Body of pancreas (tissue), 4 donors: ENCODE measurements around the gene ASMT. TPM values are rescaled to one million over a fixed set of nuclear protein-coding genes. Genes with fewer than 3 reads are reported as not detected.

Experiments
- ATAC-seq: fragments of 150-250 bp; one replicate; pipeline ENCODE4 v1.9.1; 2016
- DNase-seq, 4 donors: peaks; one replicate each; pipeline ENCODE4 v3.0.0-alpha.2; 2019
- H3K27ac ChIP-seq, 4 donors: fragments of 200-600 bp; sonication (generic); 1 replicate in 3 of 4; 2 replicates in 1 of 4; pipeline versions ENCODE4 v1.5.1 to v1.6.1; 2016 to 2019; ENCODE audit warnings: mild to moderate bottlenecking in 1 of 4, mixed read lengths in 1 of 4, moderate library complexity in 1 of 4
- H3K27me3 ChIP-seq, 2 donors: fragments of 200-600 bp; sonication (generic); one replicate each; pipeline ENCODE4 v1.6.0; 2016; ENCODE audit warnings: mild to moderate bottlenecking in 1 of 2
- H3K36me3 ChIP-seq, 2 donors: fragments of 200-600 bp; sonication (generic); replicated peaks in 1 of 2; 2 replicates each; pipeline ENCODE4 v1.5.1; 2016; ENCODE audit warnings: low read depth in 2 of 2; ENCODE audit not compliant: insufficient read depth in 1 of 2
- H3K4me1 ChIP-seq: fragments of 200-600 bp; sonication (generic); one replicate; pipeline ENCODE4 v1.6.0; 2016
- H3K4me3 ChIP-seq, 2 donors: fragments of 200-600 bp; sonication (generic); 1 replicate in 1 of 2; 2 replicates in 1 of 2; pipeline ENCODE4 v1.5.1; 2016 to 2019
- H3K9me3 ChIP-seq, 3 donors: fragments of 200-600 bp; sonication (generic); 1 replicate in 2 of 3; 2 replicates in 1 of 3; pipeline ENCODE4 v1.5.1; 2016
- POLR2A ChIP-seq, 3 donors: fragments of 450-650 bp; IDR thresholded peaks; one replicate each; pipeline ENCODE4 v1.6.1; 2016; ENCODE audit warnings: antibody characterized with exemption in 3 of 3, mild to moderate bottlenecking in 2 of 3
- WGBS, 2 donors: methylation state at CpG; one replicate each; pipeline ENCODE4 v1.1.5; 2017; 5-methylcytosine and 5-hydroxymethylcytosine counted together
- intact Hi-C: fragments of 100-400 bp; cut with DNase I; formaldehyde crosslinking; loops from one replicate; pipeline ENCODE4 v1.15.1; 2023
- total RNA-seq, 2 donors: library from RNA; depleted of rRNA; stranded (reverse); fragments of >200 nt; gene quantifications; one replicate each; pipeline ENCODE4 v1.1.0, GENCODE V29; 2016
- TF ChIP-seq, protein P1 (sequence below), 7 experiments: fragments of 450-650 bp in 4 of 7; fragments of 200-600 bp in 3 of 7; sonication (generic) in 3 of 7; IDR thresholded peaks; one replicate each; pipeline ENCODE4 v1.5.1; 2016 to 2019; ENCODE audit warnings: antibody characterized with exemption in 7 of 7

Gene ASMT
- total RNA-seq, 2 donors from 2014 or later = not detected

DNA sequence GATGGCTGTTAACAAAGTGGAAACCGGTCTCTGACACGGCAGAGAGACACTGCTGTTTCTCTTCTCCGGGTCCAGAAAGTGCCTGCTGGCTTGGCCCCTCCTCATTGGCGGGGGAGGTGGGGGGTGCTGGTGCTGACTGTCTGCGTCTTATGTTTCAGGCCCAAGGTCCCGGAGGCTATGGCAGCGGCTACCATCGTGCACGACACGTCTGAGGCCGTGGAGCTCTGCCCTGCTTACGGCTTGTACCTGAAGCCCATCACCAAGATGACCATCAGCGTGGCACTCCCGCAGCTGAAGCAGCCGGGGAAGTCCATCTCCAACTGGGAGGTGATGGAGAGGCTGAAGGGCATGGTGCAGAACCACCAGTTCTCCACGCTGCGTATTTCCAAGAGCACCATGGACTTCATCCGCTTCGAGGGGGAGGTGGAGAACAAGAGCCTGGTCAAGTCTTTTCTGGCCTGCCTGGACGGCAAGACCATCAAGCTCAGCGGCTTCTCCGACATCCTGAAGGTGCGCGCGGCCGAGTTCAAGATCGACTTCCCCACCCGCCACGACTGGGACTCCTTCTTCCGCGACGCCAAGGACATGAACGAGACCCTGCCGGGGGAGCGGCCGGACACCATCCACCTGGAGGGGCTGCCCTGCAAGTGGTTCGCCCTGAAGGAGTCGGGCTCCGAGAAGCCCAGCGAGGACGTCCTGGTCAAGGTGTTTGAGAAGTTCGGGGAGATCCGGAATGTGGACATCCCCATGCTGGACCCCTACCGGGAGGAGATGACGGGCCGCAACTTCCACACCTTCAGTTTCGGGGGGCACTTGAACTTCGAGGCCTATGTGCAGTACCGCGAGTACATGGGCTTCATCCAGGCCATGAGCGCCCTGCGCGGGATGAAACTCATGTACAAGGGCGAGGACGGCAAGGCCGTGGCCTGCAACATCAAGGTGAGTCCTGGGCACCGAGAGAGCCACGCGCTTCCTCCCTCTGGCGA lies 21.3 kb upstream of the ASMT start:
- Histone ChIP-seq H3K9me3 (no peaks in the 10 kb centered on the region), H3K36me3 (peaks cover 7 to 22% of the 10 kb centered on the region in 2 donors), H3K4me3 (no peak overlapping the region), H3K27me3 (no peaks in the 10 kb centered on the region), H3K27ac (peak overlapping the region in 3 of 4 donors; percentile 28 to 90 (median 81)), H3K4me1 (peaks cover 19% of the 10 kb centered on the region)
- no peak for DNase-seq
- TF ChIP-seq POLR2A (IDR thresholded peaks at IDR 0.05) = no peak
- TF ChIP-seq, protein P1, sequence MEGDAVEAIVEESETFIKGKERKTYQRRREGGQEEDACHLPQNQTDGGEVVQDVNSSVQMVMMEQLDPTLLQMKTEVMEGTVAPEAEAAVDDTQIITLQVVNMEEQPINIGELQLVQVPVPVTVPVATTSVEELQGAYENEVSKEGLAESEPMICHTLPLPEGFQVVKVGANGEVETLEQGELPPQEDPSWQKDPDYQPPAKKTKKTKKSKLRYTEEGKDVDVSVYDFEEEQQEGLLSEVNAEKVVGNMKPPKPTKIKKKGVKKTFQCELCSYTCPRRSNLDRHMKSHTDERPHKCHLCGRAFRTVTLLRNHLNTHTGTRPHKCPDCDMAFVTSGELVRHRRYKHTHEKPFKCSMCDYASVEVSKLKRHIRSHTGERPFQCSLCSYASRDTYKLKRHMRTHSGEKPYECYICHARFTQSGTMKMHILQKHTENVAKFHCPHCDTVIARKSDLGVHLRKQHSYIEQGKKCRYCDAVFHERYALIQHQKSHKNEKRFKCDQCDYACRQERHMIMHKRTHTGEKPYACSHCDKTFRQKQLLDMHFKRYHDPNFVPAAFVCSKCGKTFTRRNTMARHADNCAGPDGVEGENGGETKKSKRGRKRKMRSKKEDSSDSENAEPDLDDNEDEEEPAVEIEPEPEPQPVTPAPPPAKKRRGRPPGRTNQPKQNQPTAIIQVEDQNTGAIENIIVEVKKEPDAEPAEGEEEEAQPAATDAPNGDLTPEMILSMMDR (IDR thresholded peaks at IDR 0.05) = no peak
- no peak for ATAC-seq
- intact Hi-C loops = no loop called here
- WGBS, 2 donors = 75 to 90% methylated on average over 37 to 55 of the region's 60 CpGs

DNA sequence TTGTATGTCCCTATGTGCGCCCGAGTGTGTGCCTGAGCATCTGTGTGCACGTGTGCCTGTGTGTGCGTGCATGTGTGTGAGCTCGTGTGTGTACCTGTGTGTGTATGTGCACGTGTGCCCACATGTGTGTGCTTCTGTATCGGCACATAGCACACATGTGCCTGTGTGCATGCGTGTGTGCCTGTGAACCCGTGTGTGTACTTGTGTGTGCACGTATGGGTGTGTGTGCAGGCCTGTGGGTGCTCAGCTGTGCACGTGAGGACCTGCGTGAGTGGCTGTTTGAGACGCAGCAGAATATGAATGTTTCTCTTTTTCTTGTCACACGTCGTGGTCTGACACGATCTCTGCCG lies 19.2 kb upstream of the ASMT start:
- 90 to 96% methylated on average over 13 to 17 of the region's 17 CpGs for WGBS, 2 donors
- no peak overlapping the region for H3K27ac ChIP-seq
- H3K4me3 ChIP-seq = no peak overlapping the region
- peaks cover 26 to 41% of the 10 kb centered on the region in 2 donors for H3K36me3 ChIP-seq
- H3K4me1 ChIP-seq = peaks cover 19% of the 10 kb centered on the region
- TF ChIP-seq POLR2A (IDR thresholded peaks at IDR 0.05) = no peak
- TF ChIP-seq, protein P1 (IDR thresholded peaks at IDR 0.05) = no peak
- ATAC-seq (no peak), DNase-seq (no peak)
- intact Hi-C loops = no loop called here
- no peaks in the 10 kb centered on the region for H3K27me3 ChIP-seq
- H3K9me3 ChIP-seq = no peaks in the 10 kb centered on the region

DNA sequence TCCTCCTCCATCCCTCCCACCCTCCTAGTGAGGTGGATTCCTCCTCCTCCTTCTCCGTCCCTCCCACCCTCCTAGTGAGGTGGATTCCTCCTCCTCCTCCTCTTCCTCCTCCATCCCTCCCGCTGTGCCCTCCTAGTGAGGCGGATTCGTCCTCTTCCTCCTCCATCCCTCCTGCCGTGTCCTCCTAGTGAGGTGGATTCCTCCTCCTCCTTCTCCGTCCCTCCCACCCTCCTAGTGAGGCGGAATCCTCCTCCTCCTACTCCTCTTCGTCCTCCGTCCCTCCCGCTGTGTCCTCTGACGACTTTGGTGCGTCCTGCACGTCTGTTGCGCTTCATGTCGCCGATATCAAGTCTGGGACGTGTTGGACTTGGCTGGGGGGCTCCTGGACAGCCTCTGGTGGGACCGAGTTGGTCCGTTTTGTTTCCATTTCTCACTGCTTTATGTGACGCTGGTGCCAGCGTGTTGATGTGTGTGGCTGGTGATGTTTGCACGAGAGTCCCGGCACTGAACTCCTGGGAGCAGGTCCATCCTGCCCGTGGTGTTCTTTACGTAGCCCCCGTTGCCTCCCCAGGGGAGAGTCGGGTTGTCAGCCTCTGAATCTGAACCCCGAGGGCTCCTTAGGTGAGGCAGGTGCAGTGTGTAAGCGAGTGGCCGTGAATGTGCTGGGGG lies 18.0 kb upstream of the ASMT start:
- peaks cover 37 to 51% of the 10 kb centered on the region in 2 donors for H3K36me3 ChIP-seq
- DNase-seq = no peak
- no peaks in the 10 kb centered on the region for H3K9me3 ChIP-seq
- 83 to 89% methylated on average over 19 to 20 of the region's 30 CpGs for WGBS, 2 donors
- peaks cover 19% of the 10 kb centered on the region for H3K4me1 ChIP-seq
- ATAC-seq = no peak
- H3K4me3 ChIP-seq = no peak overlapping the region
- intact Hi-C loops = no loop called here
- TF ChIP-seq, protein P1 (IDR thresholded peaks at IDR 0.05) = no peak
- TF ChIP-seq POLR2A (IDR thresholded peaks at IDR 0.05) = no peak
- H3K27me3 ChIP-seq = no peaks in the 10 kb centered on the region
- no peak overlapping the region for H3K27ac ChIP-seq

DNA sequence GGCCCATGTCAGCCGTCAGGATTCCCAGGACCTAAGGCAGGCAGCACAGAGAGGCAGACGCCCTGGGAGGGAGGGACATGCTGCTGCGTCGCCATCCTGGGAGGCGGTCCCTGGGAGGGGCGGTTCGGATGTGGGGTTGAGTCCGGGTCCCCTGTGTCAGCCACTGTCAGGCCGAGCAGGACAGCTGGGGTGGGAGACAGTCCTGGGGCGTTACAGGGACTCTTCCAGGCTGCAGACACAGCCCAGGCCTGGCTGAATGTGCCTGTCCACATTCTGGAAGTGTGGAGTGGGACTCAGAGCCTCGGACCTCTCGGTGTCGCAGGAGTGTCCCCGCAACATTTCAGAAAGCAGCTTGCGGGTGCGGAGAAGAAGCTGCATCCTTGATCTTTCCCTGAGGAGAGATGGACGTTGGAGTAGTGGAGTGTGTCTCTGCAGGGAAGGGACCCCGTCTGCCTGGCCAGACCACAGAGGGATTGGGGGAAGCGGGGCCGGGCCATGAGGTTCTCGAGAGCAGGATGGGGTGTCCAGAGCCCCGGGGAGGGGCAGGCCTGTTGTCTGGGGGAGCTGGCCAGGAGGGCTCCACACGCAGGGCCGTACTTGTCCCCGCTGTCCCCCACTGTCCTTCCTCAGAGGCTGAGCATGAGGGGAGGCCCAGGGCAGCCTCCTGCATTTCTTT lies 17.4 kb upstream of the ASMT start:
- TF ChIP-seq, protein P1 (IDR thresholded peaks at IDR 0.05) = no peak
- H3K27me3 ChIP-seq = no peaks in the 10 kb centered on the region
- H3K9me3 ChIP-seq = no peaks in the 10 kb centered on the region
- no peak overlapping the region for H3K27ac ChIP-seq
- DNase-seq (no peak), ATAC-seq (no peak)
- intact Hi-C loops = no loop called here
- peaks cover 19% of the 10 kb centered on the region for H3K4me1 ChIP-seq
- no peak overlapping the region for H3K4me3 ChIP-seq
- peaks cover 39 to 58% of the 10 kb centered on the region in 2 donors for H3K36me3 ChIP-seq
- 91 to 98% methylated on average over 15 to 25 of the region's 25 CpGs for WGBS, 2 donors
